ENCODE data around the gene ZNF827.

Gene ZNF827

DNA sequence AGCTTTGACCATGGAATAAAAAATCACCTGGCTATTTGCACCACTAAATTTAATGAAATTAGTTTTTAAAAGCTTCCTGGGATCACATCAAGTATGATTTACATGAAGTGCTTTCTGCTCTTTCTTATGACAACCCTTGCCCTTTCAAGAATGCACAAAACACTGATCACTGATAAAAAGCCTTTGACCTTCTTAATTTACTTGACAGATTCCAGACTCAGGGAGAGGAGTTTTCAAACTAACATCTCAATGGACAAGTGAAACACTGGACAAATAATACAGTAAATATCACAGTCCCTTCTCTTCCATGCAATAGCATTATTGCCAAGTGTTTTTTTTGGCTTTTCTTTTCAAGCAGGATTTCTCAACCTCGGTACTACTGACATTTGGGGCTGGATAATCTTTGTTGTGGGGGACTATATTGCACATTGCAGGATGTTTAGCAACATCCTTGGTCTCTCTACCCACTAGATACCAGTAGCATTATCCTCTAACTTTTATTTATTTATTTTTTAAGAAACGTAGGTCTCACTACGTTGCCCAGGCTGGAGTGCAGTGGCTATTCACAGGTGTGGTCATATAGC is 86.3 kb downstream of the ZNF827 start:
- TF ChIP-seq, protein P1, sequence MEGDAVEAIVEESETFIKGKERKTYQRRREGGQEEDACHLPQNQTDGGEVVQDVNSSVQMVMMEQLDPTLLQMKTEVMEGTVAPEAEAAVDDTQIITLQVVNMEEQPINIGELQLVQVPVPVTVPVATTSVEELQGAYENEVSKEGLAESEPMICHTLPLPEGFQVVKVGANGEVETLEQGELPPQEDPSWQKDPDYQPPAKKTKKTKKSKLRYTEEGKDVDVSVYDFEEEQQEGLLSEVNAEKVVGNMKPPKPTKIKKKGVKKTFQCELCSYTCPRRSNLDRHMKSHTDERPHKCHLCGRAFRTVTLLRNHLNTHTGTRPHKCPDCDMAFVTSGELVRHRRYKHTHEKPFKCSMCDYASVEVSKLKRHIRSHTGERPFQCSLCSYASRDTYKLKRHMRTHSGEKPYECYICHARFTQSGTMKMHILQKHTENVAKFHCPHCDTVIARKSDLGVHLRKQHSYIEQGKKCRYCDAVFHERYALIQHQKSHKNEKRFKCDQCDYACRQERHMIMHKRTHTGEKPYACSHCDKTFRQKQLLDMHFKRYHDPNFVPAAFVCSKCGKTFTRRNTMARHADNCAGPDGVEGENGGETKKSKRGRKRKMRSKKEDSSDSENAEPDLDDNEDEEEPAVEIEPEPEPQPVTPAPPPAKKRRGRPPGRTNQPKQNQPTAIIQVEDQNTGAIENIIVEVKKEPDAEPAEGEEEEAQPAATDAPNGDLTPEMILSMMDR (conservative IDR thresholded peaks at IDR 0.05; ENCODE audit: low read length): no peak
- TF ChIP-seq EZH2phosphoT487 (IDR thresholded peaks at IDR 0.05; ENCODE audit: borderline replicate concordance): no peak
- Histone ChIP-seq H3K9ac (ENCODE audit: low read depth, low read length, poor library complexity, severe bottlenecking) (no peak overlapping the region), H3K4me3 (ENCODE audit: low read length, poor library complexity, severe bottlenecking) (no peak overlapping the region), H3K79me2 (ENCODE audit: insufficient read depth, low read length) (no peaks in the 10 kb centered on the region; the same call in 1 of the 2 replicates), H4K20me1 (ENCODE audit: insufficient read depth, low read length, poor library complexity, severe bottlenecking) (no peaks in the 10 kb centered on the region), H3F3A (ENCODE audit: low read depth) (no peaks in the 10 kb centered on the region), H3K36me3 (ENCODE audit: insufficient read depth, low read length) (peaks cover 61% of the 10 kb centered on the region), H3K4me2 (ENCODE audit: low read depth, low read length, poor library complexity, severe bottlenecking) (no peak overlapping the region), H3K4me1 (ENCODE audit: insufficient read depth, low read length, poor library complexity, severe bottlenecking) (no peaks in the 10 kb centered on the region), H2AFZ (ENCODE audit: low read length) (no peak overlapping the region), H3K27me3 (ENCODE audit: insufficient read depth, low read length, poor library complexity, severe bottlenecking) (no peaks in the 10 kb centered on the region), H3K9me3 (ENCODE audit: insufficient read depth, low read depth, low read length) (no peaks in the 10 kb centered on the region), H3K9me2 (replicated peaks; ENCODE audit: low read depth, low read length) (no peaks in the 10 kb centered on the region)

DNA sequence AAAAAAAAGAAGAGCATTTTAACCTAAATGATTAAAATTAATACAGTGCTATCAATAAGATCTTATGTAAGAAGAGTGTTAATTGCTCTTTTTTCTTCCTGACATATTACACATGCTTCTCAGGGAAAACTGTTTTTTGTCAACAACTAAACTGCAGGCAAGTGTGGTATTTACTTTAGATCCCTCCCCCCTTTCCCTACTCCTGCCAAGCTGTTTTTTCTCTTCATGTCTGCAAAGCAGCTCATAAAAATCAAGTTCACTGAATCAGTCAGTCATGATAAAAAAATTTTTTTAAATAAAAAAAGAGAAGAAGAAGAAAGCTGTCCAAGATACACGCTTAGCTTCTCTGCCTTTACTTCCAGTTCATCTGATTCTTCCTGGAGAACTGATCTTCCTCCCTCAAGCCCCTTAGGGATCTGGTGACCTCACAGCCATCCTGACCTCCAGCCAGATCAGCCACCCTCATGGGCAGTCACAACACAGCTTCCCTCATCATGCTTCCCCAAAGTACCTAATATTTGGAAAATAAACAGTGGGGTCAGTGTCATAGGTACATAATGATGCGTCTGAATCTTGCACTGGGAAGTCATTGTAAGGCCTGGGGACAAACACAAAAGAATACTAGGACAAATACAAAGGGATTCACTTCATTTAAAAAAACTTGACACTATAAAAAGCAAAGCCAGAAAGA is 87.0 kb downstream of the ZNF827 start:
- H3K36me3 ChIP-seq (ENCODE audit: insufficient read depth, low read length): peaks cover 62% of the 10 kb centered on the region
- H3K4me2 ChIP-seq (ENCODE audit: low read depth, low read length, poor library complexity, severe bottlenecking): no peak overlapping the region
- TF ChIP-seq EZH2phosphoT487 (IDR thresholded peaks at IDR 0.05; ENCODE audit: borderline replicate concordance): no peak
- TF ChIP-seq, protein P1 (conservative IDR thresholded peaks at IDR 0.05; ENCODE audit: low read length): no peak
- no peak overlapping the region for H3K4me3 ChIP-seq (ENCODE audit: low read length, poor library complexity, severe bottlenecking)
- H3K9ac ChIP-seq (ENCODE audit: low read depth, low read length, poor library complexity, severe bottlenecking): no peak overlapping the region
- no peaks in the 10 kb centered on the region for H3K27me3 ChIP-seq (ENCODE audit: insufficient read depth, low read length, poor library complexity, severe bottlenecking)
- no peaks in the 10 kb centered on the region for H3K9me3 ChIP-seq (ENCODE audit: insufficient read depth, low read depth, low read length)
- H3F3A ChIP-seq (ENCODE audit: low read depth): no peaks in the 10 kb centered on the region
- H3K9me2 ChIP-seq (replicated peaks; ENCODE audit: low read depth, low read length): no peaks in the 10 kb centered on the region
- H4K20me1 ChIP-seq (ENCODE audit: insufficient read depth, low read length, poor library complexity, severe bottlenecking): no peaks in the 10 kb centered on the region
- no peaks in the 10 kb centered on the region for H3K4me1 ChIP-seq (ENCODE audit: insufficient read depth, low read length, poor library complexity, severe bottlenecking)
- H3K79me2 ChIP-seq (ENCODE audit: insufficient read depth, low read length): no peaks in the 10 kb centered on the region; the same call in 1 of the 2 replicates
- H2AFZ ChIP-seq (ENCODE audit: low read length): no peak overlapping the region

DNA sequence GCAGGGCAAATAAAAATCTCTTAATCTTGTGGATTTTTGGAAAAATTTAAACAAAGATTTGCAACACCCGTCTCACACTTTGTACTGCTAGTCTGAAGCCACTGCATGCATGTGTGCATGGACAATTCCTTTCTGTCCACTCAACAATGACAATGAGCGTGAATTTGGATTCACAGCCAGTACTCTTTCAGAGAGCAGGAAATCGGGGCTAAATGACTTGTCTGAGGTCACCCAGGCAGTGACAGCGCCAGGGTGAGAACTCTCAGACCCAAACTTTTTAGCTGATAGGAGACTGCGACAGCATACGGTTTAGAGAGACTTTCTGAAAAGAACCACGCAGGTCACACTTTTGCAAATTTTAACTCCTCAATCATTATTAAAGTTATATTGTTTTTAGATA is 90.9 kb downstream of the ZNF827 start:
- no peaks in the 10 kb centered on the region; the same call in 1 of the 2 replicates for H3K79me2 ChIP-seq (ENCODE audit: insufficient read depth, low read length)
- no peaks in the 10 kb centered on the region for H3K9me2 ChIP-seq (replicated peaks; ENCODE audit: low read depth, low read length)
- H3F3A ChIP-seq (ENCODE audit: low read depth): 0 out of 2 replicates have a peak, but pooled peaks cover 3% of the 10 kb centered on the region
- no peaks in the 10 kb centered on the region for H3K9me3 ChIP-seq (ENCODE audit: insufficient read depth, low read depth, low read length)
- H4K20me1 ChIP-seq (ENCODE audit: insufficient read depth, low read length, poor library complexity, severe bottlenecking): no peaks in the 10 kb centered on the region
- H3K4me3 ChIP-seq (ENCODE audit: low read length, poor library complexity, severe bottlenecking): no peak overlapping the region
- TF ChIP-seq, protein P1 (conservative IDR thresholded peaks at IDR 0.05; ENCODE audit: low read length): no peak
- no peak for TF ChIP-seq EZH2phosphoT487 (IDR thresholded peaks at IDR 0.05; ENCODE audit: borderline replicate concordance)
- H3K4me1 ChIP-seq (ENCODE audit: insufficient read depth, low read length, poor library complexity, severe bottlenecking): peaks cover 16% of the 10 kb centered on the region
- no peaks in the 10 kb centered on the region for H3K27me3 ChIP-seq (ENCODE audit: insufficient read depth, low read length, poor library complexity, severe bottlenecking)
- peaks cover 56% of the 10 kb centered on the region for H3K36me3 ChIP-seq (ENCODE audit: insufficient read depth, low read length)
- no peak overlapping the region for H3K4me2 ChIP-seq (ENCODE audit: low read depth, low read length, poor library complexity, severe bottlenecking)
- no peak overlapping the region for H3K9ac ChIP-seq (ENCODE audit: low read depth, low read length, poor library complexity, severe bottlenecking)
- H2AFZ ChIP-seq (ENCODE audit: low read length): no peak overlapping the region

Measured in Loucy (cell line).